GM21423 (cell line): Measurements from ENCODE around the gene ZNG1F.
"Not testable (repeated sequence)": the region's sequence is repeated elsewhere in the genome, so short reads cannot be mapped to it uniquely, and the experiment has no call there.

Source experiments
- ATAC-seq: cut with Tn5 transposase; IDR thresholded peaks from one replicate; pipeline ENCODE4 v1.9.1; 2021; ENCODE audit warnings: mild to moderate bottlenecking, moderate library complexity; ENCODE audit not compliant: unreplicated experiment

ZNG1F gene

GRCh38 chr9:41087157-41087780 lies 101.8 kb downstream of the ZNG1F start:
- not testable (repeated sequence) for ATAC-seq

GRCh38 chr9:41086685-41087084 lies 102.4 kb downstream of the ZNG1F start:
- not testable (repeated sequence) for ATAC-seq

- ATAC-seq: not testable (repeated sequence)
Observed at GRCh38 chr9:41086215-41086614, 102.9 kb downstream of the ZNG1F start.

- not testable (repeated sequence) for ATAC-seq
Observed at GRCh38 chr9:41082358-41082757, 106.8 kb downstream of the ZNG1F start.
